K562 (cell line): ENCODE measurements around the gene HMCN2. TPM values are rescaled to one million over a fixed set of nuclear protein-coding genes. Genes with fewer than 3 reads are reported as not detected.

Experiments used
- GTF2E2 ChIP-seq: fragments of 200-800 bp; sonication (Bioruptor generic); IDR thresholded peaks from 2 replicates; pipeline ENCODE4 v1.6.1; 2016; ENCODE audit warnings: missing genetic modification characterization, missing compliant biosample characterization
- HMGN3 ChIP-seq: IDR thresholded peaks from 2 replicates; pipeline ENCODE4 v1.6.1; 2011; ENCODE audit warnings: borderline replicate concordance, low read depth, mild to moderate bottlenecking, mixed read lengths, low read length; ENCODE audit not compliant: insufficient read length; ENCODE audit errors: extremely low read depth
- KLF1 ChIP-seq: fragments of 450-650 bp; IDR thresholded peaks from 2 replicates; pipeline ENCODE4 v1.6.1; 2016; ENCODE audit warnings: missing genetic modification characterization, missing compliant biosample characterization
- ZBTB17 ChIP-seq: fragments of 450-650 bp; formaldehyde crosslinking; IDR thresholded peaks from 2 replicates; pipeline ENCODE4 v1.4.0; 2020; ENCODE audit warnings: mild to moderate bottlenecking
- ZNF224 ChIP-seq: sonication (generic); formaldehyde crosslinking; IDR thresholded peaks from 2 replicates; pipeline ENCODE4 v1.8.0; 2022; ENCODE audit warnings: mild to moderate bottlenecking, missing genetic modification reagents
- ZNF23 ChIP-seq: fragments of 250-450 bp; sonication (Bioruptor Pico); IDR thresholded peaks from 2 replicates; pipeline ENCODE4 v1.4.0; 2020; ENCODE audit warnings: mild to moderate bottlenecking
- polyA plus RNA-seq, 8 experiments: library from polyadenylated mRNA; depleted of rRNA in 4 of 8; stranded (reverse) in 5 of 8; unstranded in 3 of 8; fragments of >200 nt; fragmentation: Nextera tagmentation in 2 of 8; fragmentation: Illumina TruSeq in 1 of 8; extraction: Ambion mirVana in 2 of 8; extraction: Trizol in 1 of 8; gene quantifications; 2 replicates each; pipeline versions ENCODE4 v1.2.1 to v1.2.3, GENCODE V29; 2011 to 2014; ENCODE audit warnings: inconsistent platforms in 1 of 8, missing spikeins in 1 of 8
- total RNA-seq, 7 experiments: library from RNA; depleted of rRNA in 6 of 7; stranded (reverse); fragments of >200 nt in 6 of 7; fragmentation: Illumina TruSeq in 2 of 7; extraction: Trizol in 2 of 7; gene quantifications; 2 replicates each; pipeline versions ENCODE4 v1.2.1 to v1.2.3, GENCODE V29; 2011 to 2021; ENCODE audit warnings: low replicate concordance in 1 of 7
- TF ChIP-seq, protein P1 (sequence below): sonication (generic); formaldehyde crosslinking; IDR thresholded peaks from 2 replicates; pipeline ENCODE4 v1.9.0; 2022; ENCODE audit warnings: mild to moderate bottlenecking, missing genetic modification reagents
- TF ChIP-seq, protein P2 (sequence below), 2 experiments: fragments of 150-350 bp in 1 of 2; IDR thresholded peaks; 2 replicates each; pipeline ENCODE4 v1.6.1; 2012 to 2016; ENCODE audit warnings: low read depth in 2 of 2, low read length in 2 of 2, mild to moderate bottlenecking in 1 of 2, moderate library complexity in 1 of 2
- TF ChIP-seq, protein P3 (sequence below): fragments of 450-650 bp; formaldehyde crosslinking; IDR thresholded peaks from 2 replicates; pipeline ENCODE4 v1.4.0; 2022; ENCODE audit warnings: mild to moderate bottlenecking, moderate library complexity
- TF ChIP-seq, protein P4 (sequence below): fragments of 200-800 bp; sonication (Bioruptor generic); IDR thresholded peaks from 2 replicates; pipeline ENCODE4 v1.6.1; 2017; ENCODE audit warnings: missing genetic modification characterization, missing compliant biosample characterization
- TF ChIP-seq, protein P5 (sequence below): sonication (generic); formaldehyde crosslinking; IDR thresholded peaks from 2 replicates; pipeline ENCODE4 v1.8.0; 2022; ENCODE audit warnings: missing genetic modification reagents, mild to moderate bottlenecking, borderline replicate concordance

The HMCN2 gene
- total and polyA plus RNA-seq, 9 of the 15 experiments (the other 6 are each of a cell fraction or from before 2014, with no cell fraction given), result 0.01 TPM; not detected in 8

DNA sequence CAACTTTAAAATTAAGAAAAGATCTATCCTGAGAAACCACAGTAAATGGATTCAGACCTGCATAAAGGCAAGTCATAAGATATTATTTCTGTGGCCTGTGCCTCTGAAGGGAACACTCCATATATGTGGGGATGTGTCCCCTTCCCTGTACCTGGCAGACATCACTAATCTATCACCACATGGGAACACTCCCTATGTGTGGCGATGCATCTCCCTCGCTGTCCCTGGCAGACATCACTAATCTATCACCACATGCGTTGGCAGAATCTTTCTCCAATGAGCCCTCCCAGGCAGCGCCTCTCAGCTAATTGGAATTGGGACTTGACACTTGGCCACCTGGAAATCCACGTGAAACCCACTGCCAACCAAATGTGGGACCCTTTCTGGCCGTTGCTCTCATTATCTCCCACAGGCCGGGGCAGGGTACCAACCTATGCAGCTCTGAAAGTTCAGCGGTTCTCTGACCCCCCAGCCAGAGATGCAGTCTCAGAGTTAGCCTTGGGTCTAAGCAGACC lies 154.0 kb downstream of the HMCN2 start (continued):
- TF ChIP-seq ZNF23 (CRISPR knock-in tag), result peak; percentile 94
- TF ChIP-seq, protein P1, sequence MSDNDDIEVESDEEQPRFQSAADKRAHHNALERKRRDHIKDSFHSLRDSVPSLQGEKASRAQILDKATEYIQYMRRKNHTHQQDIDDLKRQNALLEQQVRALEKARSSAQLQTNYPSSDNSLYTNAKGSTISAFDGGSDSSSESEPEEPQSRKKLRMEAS (CRISPR knock-in tag), result no peak
- TF ChIP-seq ZBTB17 (CRISPR knock-in tag), result peak; percentile 95
- TF ChIP-seq, protein P2, sequence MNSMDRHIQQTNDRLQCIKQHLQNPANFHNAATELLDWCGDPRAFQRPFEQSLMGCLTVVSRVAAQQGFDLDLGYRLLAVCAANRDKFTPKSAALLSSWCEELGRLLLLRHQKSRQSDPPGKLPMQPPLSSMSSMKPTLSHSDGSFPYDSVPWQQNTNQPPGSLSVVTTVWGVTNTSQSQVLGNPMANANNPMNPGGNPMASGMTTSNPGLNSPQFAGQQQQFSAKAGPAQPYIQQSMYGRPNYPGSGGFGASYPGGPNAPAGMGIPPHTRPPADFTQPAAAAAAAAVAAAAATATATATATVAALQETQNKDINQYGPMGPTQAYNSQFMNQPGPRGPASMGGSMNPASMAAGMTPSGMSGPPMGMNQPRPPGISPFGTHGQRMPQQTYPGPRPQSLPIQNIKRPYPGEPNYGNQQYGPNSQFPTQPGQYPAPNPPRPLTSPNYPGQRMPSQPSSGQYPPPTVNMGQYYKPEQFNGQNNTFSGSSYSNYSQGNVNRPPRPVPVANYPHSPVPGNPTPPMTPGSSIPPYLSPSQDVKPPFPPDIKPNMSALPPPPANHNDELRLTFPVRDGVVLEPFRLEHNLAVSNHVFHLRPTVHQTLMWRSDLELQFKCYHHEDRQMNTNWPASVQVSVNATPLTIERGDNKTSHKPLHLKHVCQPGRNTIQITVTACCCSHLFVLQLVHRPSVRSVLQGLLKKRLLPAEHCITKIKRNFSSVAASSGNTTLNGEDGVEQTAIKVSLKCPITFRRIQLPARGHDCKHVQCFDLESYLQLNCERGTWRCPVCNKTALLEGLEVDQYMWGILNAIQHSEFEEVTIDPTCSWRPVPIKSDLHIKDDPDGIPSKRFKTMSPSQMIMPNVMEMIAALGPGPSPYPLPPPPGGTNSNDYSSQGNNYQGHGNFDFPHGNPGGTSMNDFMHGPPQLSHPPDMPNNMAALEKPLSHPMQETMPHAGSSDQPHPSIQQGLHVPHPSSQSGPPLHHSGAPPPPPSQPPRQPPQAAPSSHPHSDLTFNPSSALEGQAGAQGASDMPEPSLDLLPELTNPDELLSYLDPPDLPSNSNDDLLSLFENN (IDR thresholded peaks at IDR 0.05; ENCODE audit: low read depth in 2 of 2, low read length in 2 of 2), result peak in 1 of 2 experiments; percentile 68; a peak in 1 of 4 replicates
- TF ChIP-seq GTF2E2 (tag), result no peak
- TF ChIP-seq, protein P3, sequence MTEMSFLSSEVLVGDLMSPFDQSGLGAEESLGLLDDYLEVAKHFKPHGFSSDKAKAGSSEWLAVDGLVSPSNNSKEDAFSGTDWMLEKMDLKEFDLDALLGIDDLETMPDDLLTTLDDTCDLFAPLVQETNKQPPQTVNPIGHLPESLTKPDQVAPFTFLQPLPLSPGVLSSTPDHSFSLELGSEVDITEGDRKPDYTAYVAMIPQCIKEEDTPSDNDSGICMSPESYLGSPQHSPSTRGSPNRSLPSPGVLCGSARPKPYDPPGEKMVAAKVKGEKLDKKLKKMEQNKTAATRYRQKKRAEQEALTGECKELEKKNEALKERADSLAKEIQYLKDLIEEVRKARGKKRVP, result no peak
- TF ChIP-seq, protein P4, sequence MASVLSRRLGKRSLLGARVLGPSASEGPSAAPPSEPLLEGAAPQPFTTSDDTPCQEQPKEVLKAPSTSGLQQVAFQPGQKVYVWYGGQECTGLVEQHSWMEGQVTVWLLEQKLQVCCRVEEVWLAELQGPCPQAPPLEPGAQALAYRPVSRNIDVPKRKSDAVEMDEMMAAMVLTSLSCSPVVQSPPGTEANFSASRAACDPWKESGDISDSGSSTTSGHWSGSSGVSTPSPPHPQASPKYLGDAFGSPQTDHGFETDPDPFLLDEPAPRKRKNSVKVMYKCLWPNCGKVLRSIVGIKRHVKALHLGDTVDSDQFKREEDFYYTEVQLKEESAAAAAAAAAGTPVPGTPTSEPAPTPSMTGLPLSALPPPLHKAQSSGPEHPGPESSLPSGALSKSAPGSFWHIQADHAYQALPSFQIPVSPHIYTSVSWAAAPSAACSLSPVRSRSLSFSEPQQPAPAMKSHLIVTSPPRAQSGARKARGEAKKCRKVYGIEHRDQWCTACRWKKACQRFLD (CRISPR knock-in tag), result no peak
- no peak for TF ChIP-seq HMGN3
- TF ChIP-seq ZNF224 (CRISPR knock-in tag), result no peak
- no peak for TF ChIP-seq KLF1 (tag)
- TF ChIP-seq, protein P5, sequence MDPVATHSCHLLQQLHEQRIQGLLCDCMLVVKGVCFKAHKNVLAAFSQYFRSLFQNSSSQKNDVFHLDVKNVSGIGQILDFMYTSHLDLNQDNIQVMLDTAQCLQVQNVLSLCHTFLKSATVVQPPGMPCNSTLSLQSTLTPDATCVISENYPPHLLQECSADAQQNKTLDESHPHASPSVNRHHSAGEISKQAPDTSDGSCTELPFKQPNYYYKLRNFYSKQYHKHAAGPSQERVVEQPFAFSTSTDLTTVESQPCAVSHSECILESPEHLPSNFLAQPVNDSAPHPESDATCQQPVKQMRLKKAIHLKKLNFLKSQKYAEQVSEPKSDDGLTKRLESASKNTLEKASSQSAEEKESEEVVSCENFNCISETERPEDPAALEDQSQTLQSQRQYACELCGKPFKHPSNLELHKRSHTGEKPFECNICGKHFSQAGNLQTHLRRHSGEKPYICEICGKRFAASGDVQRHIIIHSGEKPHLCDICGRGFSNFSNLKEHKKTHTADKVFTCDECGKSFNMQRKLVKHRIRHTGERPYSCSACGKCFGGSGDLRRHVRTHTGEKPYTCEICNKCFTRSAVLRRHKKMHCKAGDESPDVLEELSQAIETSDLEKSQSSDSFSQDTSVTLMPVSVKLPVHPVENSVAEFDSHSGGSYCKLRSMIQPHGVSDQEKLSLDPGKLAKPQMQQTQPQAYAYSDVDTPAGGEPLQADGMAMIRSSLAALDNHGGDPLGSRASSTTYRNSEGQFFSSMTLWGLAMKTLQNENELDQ, result no peak
